ENCODE data around the gene ATAD3A. TPM values are rescaled to one million over a fixed set of nuclear protein-coding genes. Genes with fewer than 3 reads are reported as not detected.

ATAD3A gene
- total RNA-seq, 1 experiment from 2014 or later, result 55.8 TPM

DNA sequence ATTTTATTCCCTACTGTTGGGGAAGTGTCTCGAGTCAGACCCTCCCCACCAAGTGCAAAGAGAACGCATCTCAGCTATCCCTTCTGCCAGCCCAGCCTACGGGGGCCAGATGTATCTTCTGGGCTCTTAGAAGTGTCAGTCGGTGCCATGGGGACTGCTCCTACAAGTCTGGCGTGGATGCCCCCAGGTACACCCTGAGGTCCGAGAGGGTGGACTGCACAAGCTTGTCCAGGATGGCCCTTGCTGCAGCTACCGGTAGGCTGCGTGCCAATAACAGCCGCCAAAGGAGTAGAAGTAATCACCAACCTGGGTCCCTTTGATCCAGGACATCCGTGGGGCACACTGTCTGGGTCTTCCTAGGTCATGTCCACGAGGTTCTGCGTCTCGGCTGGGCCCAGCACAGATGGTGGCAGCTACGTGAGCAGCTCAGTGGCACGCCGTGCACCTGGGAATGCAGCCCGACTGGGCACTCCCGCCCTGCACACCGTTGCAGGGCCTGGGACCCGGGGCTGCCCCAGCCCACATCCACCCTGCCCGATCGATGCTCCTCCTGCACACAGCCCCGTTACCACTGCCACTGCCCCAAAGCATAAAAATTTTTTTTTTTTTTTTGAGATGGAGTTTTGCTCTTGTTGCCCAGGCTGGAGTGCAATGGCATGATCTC lies 71.5 kb downstream of the ATAD3A start:
- no peaks in the 10 kb centered on the region for H3K23me2 ChIP-seq (ENCODE audit: insufficient read length, low read depth, low read length, poor library complexity, severe bottlenecking)
- no peaks in the 10 kb centered on the region for H4K20me1 ChIP-seq (ENCODE audit: control insufficient read depth, insufficient read depth, insufficient read length)
- Mint-ChIP-seq H3K27ac (no peak overlapping the region), H3K36me3 (ENCODE audit: insufficient read depth in 1 of 3, low read depth in 3 of 3) (no peaks in the 10 kb centered on the region), H3K9me3 (no peaks in the 10 kb centered on the region), H3K4me1 (peaks cover 7 to 10% of the 10 kb centered on the region in 2 experiments; a peak in 3 of 4 replicates), H3K27me3 (ENCODE audit: low read depth) (peaks cover 61% of the 10 kb centered on the region), H3K4me3 (no peak overlapping the region)
- no peak overlapping the region for H2BK5ac ChIP-seq (ENCODE audit: insufficient read length, low read length)
- no peaks in the 10 kb centered on the region for H3K79me2 ChIP-seq (ENCODE audit: insufficient read depth, low read length)
- no peak overlapping the region for H2BK12ac ChIP-seq (ENCODE audit: insufficient read length, low read depth, low read length)
- no peak overlapping the region for H3T11ph ChIP-seq (ENCODE audit: low read length)
- WGBS (ENCODE audit: extremely low coverage, insufficient read length, low lambda C conversion rate), result no CpG with 5 or more reads among the region's 23 CpGs
- no peak overlapping the region for H3K9ac ChIP-seq (ENCODE audit: extremely low read depth, insufficient read length, low read length)
- H3K27me3 ChIP-seq (ENCODE audit: insufficient read depth, low read length), result no peaks in the 10 kb centered on the region
- H4K91ac ChIP-seq (ENCODE audit: insufficient read length, low read depth, low read length), result no peak overlapping the region
- H3K4ac ChIP-seq (ENCODE audit: low read depth, low read length), result no peak overlapping the region
- H2AFZ ChIP-seq (ENCODE audit: low read length), result no peak overlapping the region
- no peaks in the 10 kb centered on the region for H3K9me3 ChIP-seq (ENCODE audit: control insufficient read depth, low read depth, low read length)
- DNase-seq, result no peak
- no peaks in the 10 kb centered on the region for H3K79me1 ChIP-seq (ENCODE audit: insufficient read depth, low read depth, low read length, poor library complexity, severe bottlenecking)
- no peaks in the 10 kb centered on the region for H3K4me1 ChIP-seq (ENCODE audit: insufficient read depth, low read length)
- H3K23ac ChIP-seq (ENCODE audit: insufficient read length, low read depth, low read length), result no peak overlapping the region
- no peak for TF ChIP-seq CTCF (conservative IDR thresholded peaks at IDR 0.05)
- H3K27ac ChIP-seq (ENCODE audit: insufficient read length, low read depth, low read length), result no peak overlapping the region
- no peak overlapping the region for H3K18ac ChIP-seq (ENCODE audit: insufficient read length, low read depth, low read length)
- H3K56ac ChIP-seq (ENCODE audit: insufficient read length, low read depth, low read length), result no peak overlapping the region
- H3K14ac ChIP-seq (ENCODE audit: insufficient read depth, low read length), result no peak overlapping the region
- H2BK15ac ChIP-seq (ENCODE audit: low read depth, low read length), result no peak overlapping the region
- H4K8ac ChIP-seq (replicated peaks; ENCODE audit: insufficient read length, low read depth, low read length), result no peak overlapping the region
- no peak overlapping the region for H2AK5ac ChIP-seq (ENCODE audit: insufficient read length, low read length)
- no peak overlapping the region for H2BK120ac ChIP-seq (ENCODE audit: low read depth, low read length, poor library complexity, severe bottlenecking)
- no peak overlapping the region for H2BK20ac ChIP-seq (ENCODE audit: low read depth, low read length, poor library complexity, severe bottlenecking)
- no peak overlapping the region for H4K5ac ChIP-seq (ENCODE audit: insufficient read length, low read depth, low read length)
- no peak overlapping the region for H3K4me2 ChIP-seq (ENCODE audit: insufficient read depth, insufficient read length, low read length)

Other genes with a start within 250 kb of the ATAD3A start
- gene UBE2J2, start 238.3 kb upstream of the ATAD3A start, total RNA-seq (2021), result 83.4 and 84.0 TPM in 2 replicates
- 4.0 and 5.8 TPM in 2 replicates for gene SCNN1D, start 231.7 kb upstream of the ATAD3A start, total RNA-seq (2021)
- 39.5 and 41.4 TPM in 2 replicates for gene ACAP3, start 204.2 kb upstream of the ATAD3A start, total RNA-seq (2021)
- gene PUSL1, start 203.6 kb upstream of the ATAD3A start, total RNA-seq (2021), result 38.0 and 40.9 TPM in 2 replicates
- 138 and 139 TPM in 2 replicates for gene INTS11, start 187.5 kb upstream of the ATAD3A start, total RNA-seq (2021)
- gene CPTP, start 187.4 kb upstream of the ATAD3A start, total RNA-seq (2021), result 14.0 and 15.0 TPM in 2 replicates
- 0.28 and 0.35 TPM in 2 replicates for gene TAS1R3, start 180.9 kb upstream of the ATAD3A start, total RNA-seq (2021)
- 66.5 and 71.0 TPM in 2 replicates for gene DVL1, start 162.7 kb upstream of the ATAD3A start, total RNA-seq (2021)
- 8.1 and 9.6 TPM in 2 replicates for gene MXRA8, start 153.6 kb upstream of the ATAD3A start, total RNA-seq (2021)
- 196 and 209 TPM in 2 replicates for gene AURKAIP1, start 137.0 kb upstream of the ATAD3A start, total RNA-seq (2021)
- 160 and 173 TPM in 2 replicates for gene CCNL2, start 112.8 kb upstream of the ATAD3A start, total RNA-seq (2021)
- 156 and 162 TPM in 2 replicates for gene MRPL20, start 104.9 kb upstream of the ATAD3A start, total RNA-seq (2021)
- gene ANKRD65, start 90.9 kb upstream of the ATAD3A start, total RNA-seq (2021), result 3.1 and 3.2 TPM in 2 replicates
- gene VWA1, start 76.5 kb upstream of the ATAD3A start, total RNA-seq (2021), result 55.6 and 57.1 TPM in 2 replicates
- gene ATAD3C, start 62.5 kb upstream of the ATAD3A start, total RNA-seq (2021), result 7.5 and 7.7 TPM in 2 replicates
- gene ATAD3B, start 40.4 kb upstream of the ATAD3A start, total RNA-seq (2021), result 76.8 and 78.6 TPM in 2 replicates
- gene TMEM240, start 28.5 kb downstream of the ATAD3A start, total RNA-seq (2021), result 7.7 and 8.7 TPM in 2 replicates
- gene SSU72, start 62.7 kb downstream of the ATAD3A start, total RNA-seq (2021), result 179 and 186 TPM in 2 replicates
- gene FNDC10, start 88.0 kb downstream of the ATAD3A start, total RNA-seq (2021), result 15.2 TPM in 2 replicates
- 77.8 and 78.9 TPM in 2 replicates for gene MIB2, start 103.3 kb downstream of the ATAD3A start, total RNA-seq (2021)
- 12.5 and 13.7 TPM in 2 replicates for gene MMP23B, start 120.0 kb downstream of the ATAD3A start, total RNA-seq (2021)
- gene CDK11B, start 146.8 kb downstream of the ATAD3A start, total RNA-seq (2021), result 30.1 and 33.3 TPM in 2 replicates
- 39.6 and 41.7 TPM in 2 replicates for gene SLC35E2B, start 180.6 kb downstream of the ATAD3A start, total RNA-seq (2021)
- gene CDK11A, start 212.2 kb downstream of the ATAD3A start, total RNA-seq (2021), result 49.5 and 50.1 TPM in 2 replicates